GM21367 (cell line): ENCODE data around the gene TOGARAM2.

Experiments
- ATAC-seq: cut with Tn5 transposase; IDR thresholded peaks from one replicate; pipeline ENCODE4 v1.9.1; 2021; ENCODE audit not compliant: unreplicated experiment

TOGARAM2 gene

DNA sequence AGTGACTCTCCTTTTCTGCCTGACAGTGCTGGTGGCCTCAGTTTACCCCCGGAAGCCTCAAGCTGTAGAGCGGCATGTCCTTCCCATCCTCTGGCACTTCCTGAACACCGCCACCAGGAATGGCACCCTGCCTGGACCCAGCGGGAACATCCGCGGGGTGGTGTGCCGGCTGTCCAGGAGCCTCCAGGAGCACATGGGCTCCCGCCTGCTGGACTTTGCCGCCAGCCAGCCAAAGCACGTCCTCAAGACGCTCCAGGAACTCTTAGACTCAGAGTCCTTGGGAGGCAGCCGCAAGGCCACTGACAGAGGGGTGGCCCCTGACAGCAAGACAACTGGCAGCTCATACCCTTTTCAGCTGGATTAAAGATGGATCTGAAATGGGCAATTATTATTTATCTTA is 70.6 kb downstream of the TOGARAM2 start:
- ATAC-seq: no peak

DNA sequence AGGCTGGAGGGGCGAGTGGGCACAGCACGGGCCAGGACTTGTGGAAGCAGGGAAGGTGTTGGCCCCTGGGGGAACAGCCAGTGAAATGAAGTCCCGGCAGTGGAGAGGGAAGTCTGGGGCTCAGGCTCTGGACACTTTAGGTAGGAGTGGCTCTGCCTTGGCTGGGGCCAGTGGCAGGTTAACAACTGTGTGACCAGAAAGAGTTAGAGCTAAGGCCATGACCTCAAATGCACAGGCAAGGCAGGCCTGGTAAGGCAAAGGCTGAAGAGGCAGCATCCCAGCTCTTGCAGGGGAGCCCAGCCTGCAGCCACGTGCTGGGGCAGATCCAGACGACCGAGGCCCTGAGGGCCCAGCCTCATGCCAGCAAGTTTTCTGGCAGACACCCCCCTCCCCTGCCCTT is 71.7 kb downstream of the TOGARAM2 start:
- ATAC-seq: no peak

DNA sequence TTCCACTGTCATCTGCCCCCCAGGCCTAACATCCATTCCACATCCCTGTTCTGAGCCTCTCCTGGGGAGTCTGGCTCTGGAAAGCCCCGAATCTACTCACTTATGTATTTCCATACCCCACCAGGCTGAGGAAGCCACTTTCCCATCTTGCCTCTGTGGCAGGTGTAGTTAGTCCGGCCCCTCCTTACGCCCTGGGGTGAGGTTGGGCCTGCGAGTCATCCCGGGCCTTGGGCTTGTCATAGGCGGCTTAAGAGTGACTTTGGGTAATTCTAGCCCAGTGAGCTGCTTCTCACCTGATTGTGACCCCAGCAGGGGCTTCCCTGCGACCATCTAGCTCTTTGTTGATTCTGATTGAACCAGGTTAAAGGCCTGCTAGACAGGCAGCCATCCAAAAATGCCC is 72.1 kb downstream of the TOGARAM2 start:
- ATAC-seq: no peak

DNA sequence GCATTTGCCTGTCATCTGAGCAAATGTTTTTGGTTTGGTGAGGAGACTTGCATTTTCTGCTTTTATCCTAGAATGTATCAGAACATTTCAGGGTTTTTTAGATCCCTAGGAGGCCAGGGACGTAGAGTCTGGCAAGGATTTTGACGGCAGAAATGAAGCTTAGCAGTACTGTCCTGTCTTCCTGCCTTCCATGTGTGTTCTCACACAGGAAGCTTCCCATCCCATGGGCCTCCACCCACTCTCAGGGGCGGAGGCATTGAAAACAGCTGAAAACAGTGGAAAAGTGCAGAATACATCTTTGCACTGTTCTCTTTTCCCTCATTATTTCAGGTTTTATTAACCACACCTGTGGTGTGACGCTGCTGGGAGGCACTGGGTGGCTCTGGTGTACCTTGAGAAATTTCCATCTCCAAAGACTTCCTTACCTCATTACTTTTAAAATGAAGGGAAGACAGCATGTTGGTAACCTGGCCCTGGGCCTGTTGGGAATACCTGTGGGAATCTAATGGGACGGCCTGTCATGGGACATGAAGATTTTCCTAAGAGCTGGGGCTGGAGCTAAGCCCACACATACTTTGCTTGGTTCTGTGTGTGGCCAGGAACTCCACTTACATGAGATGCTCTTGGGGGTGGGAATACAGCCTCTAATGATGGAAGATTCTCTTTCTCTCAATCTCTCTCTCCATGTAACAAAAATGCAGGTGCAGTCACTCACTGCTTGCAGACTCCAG is 72.7 kb downstream of the TOGARAM2 start:
- ATAC-seq: no peak

DNA sequence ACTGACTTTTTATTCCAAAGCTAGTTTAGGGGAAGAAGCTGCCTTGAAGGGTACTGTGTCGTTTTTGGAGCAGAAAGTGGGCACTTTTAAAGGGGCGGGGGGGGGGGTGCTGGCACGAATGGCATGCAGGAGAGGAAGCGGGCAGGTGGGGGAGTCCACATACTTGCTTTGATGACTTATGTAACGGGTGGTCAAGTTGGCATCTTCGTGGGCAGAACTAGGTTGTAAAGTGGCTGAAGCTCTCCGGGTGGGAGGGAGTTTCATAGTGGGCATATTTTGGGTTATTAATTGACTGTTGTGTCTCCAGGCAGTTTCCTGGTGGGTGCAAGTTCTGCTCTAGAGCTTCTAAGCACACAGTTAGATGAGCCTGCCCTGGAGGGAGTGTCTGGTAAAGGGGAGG is 73.3 kb downstream of the TOGARAM2 start:
- ATAC-seq: no peak

DNA sequence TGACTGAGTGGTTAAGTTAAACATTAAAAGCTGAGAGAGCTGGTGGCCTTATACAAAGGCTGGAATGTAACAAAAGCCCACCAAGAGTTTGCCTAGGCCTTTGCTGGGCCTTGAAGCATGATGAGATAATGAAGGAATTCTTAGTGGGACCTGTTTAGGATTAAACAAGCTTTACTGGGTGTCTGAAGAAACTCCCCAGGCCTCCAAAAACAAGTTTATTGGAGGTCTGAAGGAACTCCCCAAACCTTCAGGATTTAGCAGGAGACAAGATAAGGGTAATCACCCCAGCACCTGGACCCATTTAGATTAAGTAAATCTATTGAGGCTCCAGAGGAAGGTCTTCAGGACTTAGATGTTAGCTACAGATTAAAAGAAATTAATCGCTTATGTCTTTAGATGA is 74.5 kb downstream of the TOGARAM2 start:
- ATAC-seq: no peak

DNA sequence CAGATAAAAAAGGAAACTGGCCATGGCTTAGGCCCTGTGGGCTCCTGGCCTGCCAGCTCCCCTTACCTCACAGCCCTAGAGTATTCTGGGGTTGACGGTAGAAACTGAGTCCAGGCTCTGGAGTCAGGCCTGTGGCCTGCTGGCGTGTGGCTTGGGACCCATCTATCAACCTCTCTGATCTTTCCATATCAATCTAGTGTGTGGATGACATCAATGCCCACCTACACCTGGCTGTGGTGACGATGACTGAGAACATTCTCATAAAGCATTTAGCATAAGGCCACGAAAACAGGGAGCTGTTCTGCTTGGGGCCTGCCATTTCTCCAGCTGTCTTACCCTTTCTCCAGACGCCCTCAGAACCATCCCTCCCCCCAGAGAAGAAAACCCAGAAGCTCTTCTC is 75.4 kb downstream of the TOGARAM2 start:
- no peak for ATAC-seq

DNA sequence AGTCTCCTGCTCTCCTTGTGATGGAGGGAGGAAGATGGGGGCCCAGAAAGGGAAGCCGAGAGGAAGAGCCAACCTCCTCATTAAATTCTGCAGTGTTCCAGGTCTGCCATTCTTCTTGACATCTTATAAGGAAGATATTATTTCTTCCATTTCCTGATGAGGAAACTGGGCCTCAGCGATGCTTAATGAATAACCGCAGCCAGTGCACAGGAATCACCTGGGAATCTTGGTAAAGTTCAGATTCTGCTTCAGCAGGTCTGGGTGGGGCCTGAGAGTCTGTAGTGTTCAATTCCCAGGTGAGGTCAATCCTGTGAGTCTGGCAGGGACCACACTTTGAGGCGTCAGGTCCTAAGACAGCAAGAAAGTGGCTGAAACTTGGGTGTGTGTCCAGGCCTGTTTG is 75.9 kb downstream of the TOGARAM2 start:
- no peak for ATAC-seq

DNA sequence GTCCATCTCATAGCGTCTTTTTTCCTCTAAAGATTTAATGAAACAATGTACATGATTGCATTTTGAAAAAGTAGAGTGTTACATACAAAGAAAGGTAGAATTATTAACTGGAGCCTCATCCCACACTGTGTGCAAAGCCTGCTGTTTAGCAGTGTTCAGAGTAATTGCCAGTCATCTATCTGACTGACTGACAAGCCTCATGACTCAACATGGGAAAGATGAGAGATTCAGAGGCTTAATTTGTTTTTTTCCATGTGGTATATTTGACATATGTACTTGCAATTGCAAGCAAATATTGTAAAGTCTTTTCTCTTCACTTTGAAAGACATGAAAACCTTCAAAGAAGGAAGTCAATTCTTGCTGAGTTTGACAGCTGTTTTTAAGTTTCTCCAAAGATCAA is 78.5 kb downstream of the TOGARAM2 start:
- no peak for ATAC-seq

DNA sequence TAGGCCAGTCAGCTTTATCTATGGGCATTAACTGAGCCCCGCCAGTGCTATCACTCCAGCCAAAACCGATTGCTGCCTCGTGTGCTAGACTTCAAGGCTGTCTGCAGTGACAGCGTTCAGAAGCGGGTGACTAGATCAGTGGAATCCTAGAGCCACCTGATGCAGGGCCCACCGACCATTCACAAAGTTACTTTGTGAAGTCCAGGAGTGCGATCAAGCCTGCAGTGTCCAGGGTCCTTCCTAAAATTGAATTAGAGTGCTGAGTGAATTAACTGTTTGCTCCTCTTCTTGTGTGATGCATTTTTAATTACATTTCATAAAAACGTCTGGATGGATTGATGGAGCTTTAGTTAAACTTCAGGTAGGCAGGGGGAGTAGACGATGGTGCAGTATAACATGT is 79.3 kb downstream of the TOGARAM2 start:
- no peak for ATAC-seq

DNA sequence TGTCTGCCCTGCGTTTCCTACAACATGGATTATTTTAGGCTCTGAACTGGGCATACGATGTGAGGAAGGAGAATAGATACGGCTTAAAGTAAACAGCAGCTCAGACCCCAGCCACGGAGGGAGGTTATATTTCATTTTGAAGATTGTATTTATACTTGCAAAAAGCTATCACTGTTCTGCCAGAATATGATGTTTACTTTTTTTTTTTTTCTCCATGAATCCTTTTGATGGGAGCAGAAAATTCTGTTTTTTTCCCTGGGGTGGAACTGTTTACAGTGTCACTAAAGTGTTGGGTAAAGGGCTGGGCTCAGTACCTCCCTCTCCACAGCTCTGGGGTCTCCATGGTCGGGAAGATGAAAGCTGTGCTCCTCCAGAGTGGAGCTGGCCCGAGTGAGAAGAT is 80.1 kb downstream of the TOGARAM2 start:
- no peak for ATAC-seq

DNA sequence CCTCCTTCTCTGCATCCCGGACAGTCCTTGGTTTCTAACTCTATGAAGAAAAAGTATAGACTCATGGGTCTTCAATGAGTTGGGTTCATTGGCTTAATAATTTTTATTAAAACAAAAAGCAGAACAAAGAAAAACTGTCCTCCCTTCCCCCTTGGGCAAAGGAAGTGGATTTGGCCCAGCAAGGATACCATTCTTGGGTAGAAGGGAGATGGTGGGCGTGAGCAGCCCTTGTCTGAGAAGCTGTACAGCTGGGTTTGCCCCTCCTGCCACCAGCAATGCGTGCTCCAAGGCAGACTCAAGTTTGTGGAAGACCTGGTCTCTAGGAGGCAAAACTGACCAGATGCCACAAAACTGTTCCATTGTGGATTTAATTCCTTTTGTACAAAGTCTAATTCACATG is 80.5 kb downstream of the TOGARAM2 start:
- ATAC-seq: no peak

DNA sequence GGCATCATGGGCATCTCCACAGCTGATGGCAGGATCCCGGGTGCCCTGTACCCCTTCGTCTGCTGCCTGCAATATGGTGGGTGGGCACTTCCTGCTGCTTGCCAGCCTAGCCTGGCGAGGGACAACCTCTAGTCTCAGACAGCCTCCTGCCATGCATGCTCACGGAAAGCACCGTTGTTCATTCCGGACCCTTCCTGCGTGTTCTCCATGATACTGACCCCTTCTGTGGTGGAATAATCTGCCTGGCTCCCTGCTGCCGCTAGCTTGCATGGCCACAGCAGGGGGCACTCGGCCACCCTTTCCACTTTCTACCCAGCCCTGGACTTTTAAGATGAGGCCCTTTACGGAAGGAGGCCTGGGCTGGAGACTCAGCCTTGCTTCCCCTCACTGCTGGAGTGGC is 81.3 kb downstream of the TOGARAM2 start:
- no peak for ATAC-seq

DNA sequence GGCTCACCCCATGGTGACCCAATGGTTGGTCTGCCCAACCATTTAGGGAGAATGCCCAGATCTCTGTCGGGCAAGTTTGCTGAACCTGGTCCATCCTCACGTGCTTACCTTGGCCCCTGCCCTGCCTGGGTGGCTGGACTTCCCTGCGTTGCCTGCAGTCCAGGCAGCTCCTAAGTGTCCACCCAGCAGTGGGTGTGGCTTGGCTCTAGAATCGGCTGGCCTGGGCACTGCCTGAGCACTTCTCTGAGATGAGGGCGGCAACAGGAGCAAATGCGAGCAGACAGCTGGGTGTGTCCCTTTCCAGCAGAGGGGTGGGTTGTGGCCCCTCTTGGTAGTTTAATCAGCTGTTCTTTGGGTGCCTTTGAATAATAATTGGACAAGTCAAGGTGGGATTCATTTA is 82.0 kb downstream of the TOGARAM2 start:
- no peak for ATAC-seq

DNA sequence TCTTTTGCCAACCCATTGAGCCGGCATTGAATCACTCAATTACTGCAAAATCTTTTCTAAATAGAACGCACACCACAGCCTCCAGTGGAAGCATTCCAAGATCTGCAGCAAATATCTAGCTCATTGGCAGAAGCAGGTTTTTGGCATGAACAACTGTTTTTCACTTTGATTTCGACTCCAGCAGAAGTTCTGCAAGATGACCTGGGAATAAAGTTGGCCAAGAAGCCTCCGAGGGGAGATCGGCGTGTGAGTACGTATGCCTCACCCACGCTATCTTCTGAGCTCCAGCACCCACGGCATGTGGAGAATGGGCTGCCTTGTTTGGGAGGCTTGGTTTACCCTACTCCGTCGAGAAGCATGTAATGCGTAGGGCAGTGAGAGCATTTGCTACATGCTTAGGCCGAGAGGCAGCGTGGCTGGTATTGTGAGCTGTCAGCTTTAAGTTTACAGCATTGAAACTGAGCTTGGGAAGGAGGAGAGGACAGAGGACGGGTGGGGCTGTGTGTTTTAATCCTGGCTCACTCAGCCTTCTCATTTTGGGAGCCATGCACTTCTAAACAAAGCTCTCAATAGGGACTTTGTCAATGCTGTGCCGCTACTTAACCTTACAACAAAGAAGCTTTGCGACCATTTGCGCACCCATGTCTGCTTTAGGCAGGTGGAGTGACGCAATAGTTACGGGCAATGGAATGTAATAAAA is 82.7 kb downstream of the TOGARAM2 start:
- ATAC-seq: no peak

DNA sequence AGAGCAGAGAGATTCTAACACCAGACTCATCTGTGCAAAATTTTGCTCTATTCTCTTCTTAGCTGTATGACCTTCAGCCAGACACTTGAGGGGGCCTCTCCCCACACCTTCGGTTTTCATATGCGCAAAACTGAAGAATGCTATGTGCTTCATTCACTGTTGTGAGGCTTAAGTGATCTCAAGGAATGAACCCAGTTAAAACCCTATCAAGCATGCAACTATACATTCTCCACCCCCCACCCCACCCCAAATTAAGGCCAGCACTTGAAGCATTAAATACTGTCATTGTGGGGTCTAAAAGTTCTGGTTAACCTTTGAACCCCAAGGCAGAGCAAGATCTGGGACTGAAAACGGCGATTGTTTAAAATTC is 83.2 kb downstream of the TOGARAM2 start:
- no peak for ATAC-seq

DNA sequence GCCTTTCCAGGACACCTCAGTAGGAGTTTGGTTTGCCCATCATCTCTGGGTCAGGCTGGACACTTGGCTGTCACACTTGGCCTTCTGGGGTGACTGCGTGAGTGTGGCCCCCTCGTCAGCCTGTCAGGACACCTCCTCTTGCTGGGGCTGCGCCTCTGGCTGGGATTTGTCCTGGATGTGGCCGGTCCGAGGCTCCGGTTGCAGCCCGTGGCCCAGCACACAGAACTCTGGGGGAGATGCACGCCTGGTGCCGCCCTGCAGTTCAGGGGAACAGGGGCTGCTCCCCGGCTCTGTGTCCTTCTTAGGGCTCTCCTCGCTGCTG is 83.6 kb downstream of the TOGARAM2 start:
- no peak for ATAC-seq

DNA sequence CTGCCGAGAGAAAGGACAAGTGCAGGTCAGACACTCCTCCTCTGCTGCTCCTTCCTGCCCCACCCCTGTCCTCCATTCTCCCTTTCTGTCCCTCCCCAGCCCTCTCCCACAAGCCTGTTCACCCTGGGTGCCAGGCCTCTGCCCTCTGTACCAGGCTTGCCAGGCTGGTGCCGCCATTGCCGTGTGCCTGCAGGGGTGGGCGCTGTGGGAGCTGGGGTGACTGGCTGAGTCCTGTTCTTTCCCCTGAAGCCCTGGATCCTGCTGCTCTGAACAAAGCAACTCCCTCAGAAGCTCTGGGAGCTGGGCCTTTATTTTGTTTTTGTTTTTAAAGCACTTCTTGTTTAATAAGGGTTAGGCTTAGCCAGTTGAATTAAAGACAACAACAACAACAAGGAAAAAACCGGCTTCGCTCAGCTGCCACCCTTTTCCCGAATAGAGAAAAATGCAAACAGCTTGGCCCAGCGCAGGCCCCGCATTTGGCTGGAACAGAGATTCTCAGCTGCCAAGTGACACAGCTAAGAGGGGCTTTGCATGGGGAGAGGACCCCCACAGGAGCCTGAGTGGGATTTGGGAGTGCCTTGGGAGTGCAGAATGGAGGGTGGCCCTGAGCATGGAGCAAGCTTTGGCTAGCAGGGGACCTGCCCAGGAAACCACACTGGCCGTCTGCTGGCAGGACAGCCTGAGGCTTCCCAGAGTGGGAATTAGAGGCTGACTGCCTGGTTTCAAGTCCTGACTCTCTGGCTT is 84.1 kb downstream of the TOGARAM2 start:
- ATAC-seq: no peak

DNA sequence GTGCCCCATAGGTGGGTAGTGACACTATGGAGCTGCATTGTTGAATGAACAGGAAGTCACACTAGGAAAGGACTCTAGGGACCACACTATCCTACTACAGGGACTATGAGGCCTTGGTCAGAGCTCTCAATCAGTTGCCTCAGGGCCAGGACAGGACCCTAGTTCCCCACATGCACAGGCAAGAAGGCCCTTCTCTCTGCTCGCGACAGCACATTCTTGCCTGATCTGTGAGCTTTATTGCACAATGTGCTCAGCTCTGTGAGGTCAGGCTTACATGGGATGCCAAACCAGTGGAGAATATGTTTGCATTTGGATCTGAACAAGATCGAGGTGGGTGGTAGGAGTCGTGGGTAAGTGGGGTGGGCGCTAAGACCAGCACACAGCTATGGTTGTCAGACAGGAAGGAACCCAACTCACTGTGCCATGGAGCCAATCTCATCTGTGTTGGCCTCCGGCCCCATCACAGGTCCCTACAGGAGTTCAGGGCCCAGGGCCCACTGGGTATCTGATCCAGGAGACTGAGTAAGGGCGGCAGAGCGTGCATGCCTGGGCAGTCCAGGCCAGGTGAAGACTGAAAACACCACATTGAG is 85.3 kb downstream of the TOGARAM2 start:
- ATAC-seq: no peak

DNA sequence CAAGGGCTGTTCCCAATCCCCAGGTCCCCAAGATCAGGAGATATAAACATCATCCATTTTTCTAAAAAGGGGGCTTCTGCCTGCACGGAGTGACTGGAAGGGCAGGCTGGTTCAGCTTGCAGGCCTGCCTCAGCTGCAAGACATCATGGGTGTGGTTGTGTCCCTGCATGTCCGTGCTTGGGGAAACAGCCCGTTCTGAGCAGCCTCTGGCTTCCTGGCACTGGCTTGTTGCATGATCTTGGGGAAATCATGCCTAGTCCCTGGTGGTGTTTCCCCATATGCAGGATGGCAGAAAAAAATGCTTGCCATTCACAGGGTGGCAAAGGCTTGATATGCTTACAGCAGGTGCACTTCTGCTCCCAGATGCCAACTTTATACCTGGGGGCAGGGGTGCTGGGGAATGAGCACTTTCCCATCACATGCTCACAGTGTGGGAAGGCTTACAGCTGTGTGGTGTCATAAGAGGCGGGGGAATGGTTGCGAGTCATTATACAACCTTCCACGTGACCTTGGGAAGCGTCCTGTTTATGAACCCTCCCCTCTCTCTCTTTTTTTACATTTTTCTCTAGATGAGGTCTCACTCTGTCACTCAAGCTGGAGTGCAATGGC is 86.0 kb downstream of the TOGARAM2 start:
- ATAC-seq: no peak

DNA sequence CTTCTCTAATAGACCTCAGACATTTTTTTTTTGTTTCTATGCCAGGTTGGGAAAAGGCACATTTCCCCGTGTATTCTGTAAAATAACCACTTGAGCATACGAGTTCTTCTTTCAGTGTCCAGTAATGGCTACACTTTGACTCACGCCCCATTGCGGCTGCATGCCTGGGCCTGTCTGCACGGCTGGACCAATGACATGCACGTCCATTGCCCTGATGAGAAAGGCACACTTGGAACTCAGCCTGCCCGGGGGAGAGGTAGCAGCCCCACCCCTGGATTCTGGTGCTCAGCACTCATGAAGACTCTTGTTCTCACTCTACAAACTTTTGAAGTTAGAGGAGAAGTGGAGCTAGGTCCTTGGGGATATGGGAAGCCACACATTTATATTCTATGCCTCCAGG is 87.4 kb downstream of the TOGARAM2 start:
- no peak for ATAC-seq

DNA sequence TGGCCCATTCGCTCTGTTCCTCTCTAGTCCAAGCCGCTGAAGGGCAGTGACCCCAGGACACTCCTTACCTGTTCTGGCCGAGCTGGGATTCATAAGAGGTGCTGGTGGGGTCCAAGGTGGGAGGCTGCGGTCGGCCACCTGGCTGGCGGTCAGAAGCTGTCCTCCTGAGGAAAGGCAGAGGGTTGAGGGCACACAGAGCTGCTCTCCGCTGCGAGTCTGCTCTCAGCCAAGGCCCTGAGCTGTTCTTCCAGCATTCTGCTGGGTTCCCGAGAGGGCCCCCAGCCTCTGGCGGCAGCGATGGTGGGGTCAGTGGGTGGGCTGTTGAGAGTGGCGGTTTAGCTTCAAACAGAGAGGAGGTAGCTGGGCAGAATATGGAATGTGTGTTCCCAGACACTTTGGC is 89.4 kb downstream of the TOGARAM2 start:
- no peak for ATAC-seq
